ENCODE measurements around the gene DYNC2H1. TPM values are rescaled to one million over a fixed set of nuclear protein-coding genes. Genes with fewer than 3 reads are reported as not detected.

DYNC2H1 gene, protein sequence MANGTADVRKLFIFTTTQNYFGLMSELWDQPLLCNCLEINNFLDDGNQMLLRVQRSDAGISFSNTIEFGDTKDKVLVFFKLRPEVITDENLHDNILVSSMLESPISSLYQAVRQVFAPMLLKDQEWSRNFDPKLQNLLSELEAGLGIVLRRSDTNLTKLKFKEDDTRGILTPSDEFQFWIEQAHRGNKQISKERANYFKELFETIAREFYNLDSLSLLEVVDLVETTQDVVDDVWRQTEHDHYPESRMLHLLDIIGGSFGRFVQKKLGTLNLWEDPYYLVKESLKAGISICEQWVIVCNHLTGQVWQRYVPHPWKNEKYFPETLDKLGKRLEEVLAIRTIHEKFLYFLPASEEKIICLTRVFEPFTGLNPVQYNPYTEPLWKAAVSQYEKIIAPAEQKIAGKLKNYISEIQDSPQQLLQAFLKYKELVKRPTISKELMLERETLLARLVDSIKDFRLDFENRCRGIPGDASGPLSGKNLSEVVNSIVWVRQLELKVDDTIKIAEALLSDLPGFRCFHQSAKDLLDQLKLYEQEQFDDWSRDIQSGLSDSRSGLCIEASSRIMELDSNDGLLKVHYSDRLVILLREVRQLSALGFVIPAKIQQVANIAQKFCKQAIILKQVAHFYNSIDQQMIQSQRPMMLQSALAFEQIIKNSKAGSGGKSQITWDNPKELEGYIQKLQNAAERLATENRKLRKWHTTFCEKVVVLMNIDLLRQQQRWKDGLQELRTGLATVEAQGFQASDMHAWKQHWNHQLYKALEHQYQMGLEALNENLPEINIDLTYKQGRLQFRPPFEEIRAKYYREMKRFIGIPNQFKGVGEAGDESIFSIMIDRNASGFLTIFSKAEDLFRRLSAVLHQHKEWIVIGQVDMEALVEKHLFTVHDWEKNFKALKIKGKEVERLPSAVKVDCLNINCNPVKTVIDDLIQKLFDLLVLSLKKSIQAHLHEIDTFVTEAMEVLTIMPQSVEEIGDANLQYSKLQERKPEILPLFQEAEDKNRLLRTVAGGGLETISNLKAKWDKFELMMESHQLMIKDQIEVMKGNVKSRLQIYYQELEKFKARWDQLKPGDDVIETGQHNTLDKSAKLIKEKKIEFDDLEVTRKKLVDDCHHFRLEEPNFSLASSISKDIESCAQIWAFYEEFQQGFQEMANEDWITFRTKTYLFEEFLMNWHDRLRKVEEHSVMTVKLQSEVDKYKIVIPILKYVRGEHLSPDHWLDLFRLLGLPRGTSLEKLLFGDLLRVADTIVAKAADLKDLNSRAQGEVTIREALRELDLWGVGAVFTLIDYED (N-terminal part only)
- total RNA-seq (2014; rRNA removed; shearing (Covaris generic)) = 1.7 and 3.9 TPM in 2 replicates

DNA sequence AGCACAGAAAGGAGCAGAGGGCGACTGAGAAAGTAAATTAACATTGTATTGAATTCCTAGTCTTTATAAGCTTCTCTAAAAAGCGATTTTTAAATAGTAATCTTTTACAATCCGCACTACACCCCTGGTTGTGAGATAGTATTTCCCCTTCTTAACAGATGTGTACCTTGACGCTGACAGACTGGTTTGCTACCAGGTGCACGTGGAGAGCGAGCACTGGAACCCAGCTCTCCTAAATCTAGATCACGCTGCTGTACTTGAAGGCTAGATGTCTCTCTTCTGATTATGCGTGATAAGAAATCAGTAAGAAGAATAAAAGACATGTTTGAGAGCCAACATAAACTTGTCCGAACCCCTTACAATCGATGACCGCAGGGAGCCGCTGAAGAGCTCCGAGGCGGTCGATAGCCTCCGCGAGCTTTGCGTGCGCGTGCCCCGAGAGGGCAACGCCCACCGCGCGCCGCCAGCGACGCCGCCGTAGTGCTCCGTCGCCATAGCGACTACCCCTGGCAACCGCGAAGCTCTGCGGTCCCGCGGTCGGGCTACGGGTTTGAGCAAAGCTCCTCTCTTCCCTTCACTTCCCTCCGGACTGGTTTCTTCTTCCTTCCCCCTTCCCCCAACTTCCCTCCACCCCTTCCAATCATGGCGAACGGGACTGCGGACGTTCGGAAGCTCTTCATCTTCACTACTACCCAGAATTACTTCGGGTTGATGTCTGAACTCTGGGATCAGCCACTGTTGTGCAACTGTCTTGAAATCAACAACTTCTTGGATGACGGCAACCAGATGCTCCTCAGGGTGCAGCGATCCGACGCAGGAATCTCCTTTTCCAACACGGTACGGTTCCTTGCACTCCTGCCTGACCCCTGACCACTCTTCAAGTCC lies at the start of gene DYNC2H1:
Gene DYNC2H1 (plus strand): TSS at position 494 of the 885 bp plus-strand sequence. CDS start 149 bp downstream, at position 643.
- DNase-seq (ENCODE audit: low spot score) = peak; percentile 96

DNA sequence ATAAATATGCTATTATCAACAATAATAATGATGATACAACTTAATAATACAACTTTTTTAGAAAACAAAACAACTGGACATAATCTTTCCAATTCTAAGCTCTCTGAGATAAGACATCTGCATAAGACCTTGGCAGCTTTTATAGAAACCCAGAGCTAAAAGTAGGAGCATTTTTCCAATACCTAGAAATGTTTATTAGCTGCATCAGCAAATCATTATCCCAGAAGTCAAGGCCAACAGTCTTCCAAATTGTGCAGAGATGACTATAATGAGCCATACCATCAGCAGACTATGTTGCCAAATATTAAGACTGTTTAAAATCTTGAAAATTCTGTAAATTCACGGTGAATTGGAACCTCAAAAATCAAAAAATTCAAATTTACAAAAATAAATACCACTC lies 47.6 kb upstream of the DYNC2H1 start:
- no peak for DNase-seq (ENCODE audit: low spot score)

DNA sequence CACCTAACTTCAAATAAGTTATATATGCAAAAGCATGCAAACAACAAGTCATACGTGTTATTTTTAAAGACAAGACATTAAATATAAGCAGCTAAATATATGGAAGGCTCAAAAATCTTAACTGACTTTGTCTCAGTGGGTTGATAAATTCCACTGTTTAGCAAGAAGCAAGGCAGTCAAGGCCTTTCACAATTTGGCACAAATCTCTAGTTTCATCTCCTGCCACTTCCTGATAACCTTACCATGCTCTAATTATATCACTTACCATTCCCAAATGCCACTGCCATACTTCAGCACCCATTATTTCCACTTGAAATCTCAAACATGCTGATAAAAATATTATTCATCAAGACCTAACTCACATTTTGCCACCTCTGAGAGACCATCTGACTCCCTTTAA lies 42.1 kb upstream of the DYNC2H1 start:
- no peak for DNase-seq (ENCODE audit: low spot score)

GRCh38 chr11:103069367-103069766 lies 39.9 kb upstream of the DYNC2H1 start:
- no peak for DNase-seq (ENCODE audit: low spot score)

- no peak for DNase-seq (ENCODE audit: low spot score)
Measured at GRCh38 chr11:103070142-103070541, 39.1 kb upstream of the DYNC2H1 start.

- no peak for DNase-seq (ENCODE audit: low spot score)
Measured at GRCh38 chr11:103071008-103071407, 38.2 kb upstream of the DYNC2H1 start.

DNA sequence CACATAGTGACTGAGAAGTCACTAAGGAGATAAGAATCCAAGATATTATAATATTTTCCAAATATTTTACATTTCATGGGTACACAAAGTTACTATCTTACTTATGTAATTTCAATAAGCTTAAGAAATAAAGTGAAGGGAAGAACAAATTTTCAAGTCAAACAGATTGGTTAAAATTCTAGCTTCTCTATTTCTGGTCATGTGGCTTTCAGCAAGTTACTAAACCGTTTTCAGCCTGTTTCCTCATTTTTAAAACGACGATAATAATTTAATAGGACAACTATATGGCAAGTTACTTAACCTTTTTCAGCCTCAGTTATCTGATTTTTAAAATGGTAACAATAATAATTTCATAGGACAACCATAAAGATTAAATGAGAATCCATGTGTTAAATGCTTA lies 32.9 kb upstream of the DYNC2H1 start:
- no peak for DNase-seq (ENCODE audit: low spot score)

GRCh38 chr11:103077554-103077953 lies 31.7 kb upstream of the DYNC2H1 start:
- no peak for DNase-seq (ENCODE audit: low spot score)

GRCh38 chr11:103078710-103079109 lies 30.5 kb upstream of the DYNC2H1 start:
- DNase-seq (ENCODE audit: low spot score) = no peak

- no peak for DNase-seq (ENCODE audit: low spot score)
Measured at GRCh38 chr11:103079833-103080232, 29.4 kb upstream of the DYNC2H1 start.

DNA sequence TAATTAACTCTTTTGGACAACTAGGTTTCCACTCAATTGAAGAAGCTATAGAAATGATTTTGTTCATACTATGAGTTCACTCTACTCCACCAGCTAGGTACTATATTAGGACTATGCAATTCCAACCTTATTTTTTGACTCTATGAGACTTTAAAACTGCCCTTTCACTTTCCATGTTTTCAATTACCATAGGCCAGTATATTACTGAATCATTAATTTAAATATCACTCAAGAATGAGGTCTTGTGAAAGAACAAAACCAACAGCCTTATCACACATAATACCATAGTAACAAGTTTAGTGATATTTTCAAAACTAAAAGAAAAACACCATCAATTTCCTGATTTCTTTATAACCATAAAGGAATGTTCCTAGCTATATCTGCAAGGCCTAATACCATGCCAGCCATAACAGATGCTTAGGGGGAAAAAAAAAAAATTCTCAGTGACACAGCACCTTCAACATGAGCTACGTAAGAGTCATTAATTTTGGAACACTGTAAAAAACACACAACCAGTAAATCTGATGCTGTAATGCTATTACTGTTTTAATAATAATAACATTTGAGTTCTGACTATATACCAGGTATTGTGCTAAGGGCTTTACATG lies 23.4 kb upstream of the DYNC2H1 start:
- DNase-seq (ENCODE audit: low spot score) = no peak

DNA sequence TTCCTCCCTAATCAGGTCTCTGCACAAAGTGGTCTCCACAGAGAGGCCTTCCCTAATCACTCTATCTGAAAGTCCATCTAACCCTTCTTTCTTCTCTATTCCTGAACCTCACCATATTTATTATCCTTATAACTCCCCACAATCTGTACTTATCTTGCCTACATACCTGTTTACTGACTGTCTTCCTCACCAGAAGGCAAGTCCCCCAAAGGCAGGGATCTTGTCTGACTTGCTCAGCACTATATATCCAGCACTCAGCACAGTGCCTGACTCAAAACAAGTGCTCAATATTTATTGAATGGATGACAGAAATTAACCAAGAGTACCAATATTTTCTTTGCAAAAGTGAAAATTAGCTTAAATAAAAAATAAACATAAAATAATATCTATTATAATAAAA lies 22.8 kb upstream of the DYNC2H1 start:
- DNase-seq (ENCODE audit: low spot score) = no peak

DNA sequence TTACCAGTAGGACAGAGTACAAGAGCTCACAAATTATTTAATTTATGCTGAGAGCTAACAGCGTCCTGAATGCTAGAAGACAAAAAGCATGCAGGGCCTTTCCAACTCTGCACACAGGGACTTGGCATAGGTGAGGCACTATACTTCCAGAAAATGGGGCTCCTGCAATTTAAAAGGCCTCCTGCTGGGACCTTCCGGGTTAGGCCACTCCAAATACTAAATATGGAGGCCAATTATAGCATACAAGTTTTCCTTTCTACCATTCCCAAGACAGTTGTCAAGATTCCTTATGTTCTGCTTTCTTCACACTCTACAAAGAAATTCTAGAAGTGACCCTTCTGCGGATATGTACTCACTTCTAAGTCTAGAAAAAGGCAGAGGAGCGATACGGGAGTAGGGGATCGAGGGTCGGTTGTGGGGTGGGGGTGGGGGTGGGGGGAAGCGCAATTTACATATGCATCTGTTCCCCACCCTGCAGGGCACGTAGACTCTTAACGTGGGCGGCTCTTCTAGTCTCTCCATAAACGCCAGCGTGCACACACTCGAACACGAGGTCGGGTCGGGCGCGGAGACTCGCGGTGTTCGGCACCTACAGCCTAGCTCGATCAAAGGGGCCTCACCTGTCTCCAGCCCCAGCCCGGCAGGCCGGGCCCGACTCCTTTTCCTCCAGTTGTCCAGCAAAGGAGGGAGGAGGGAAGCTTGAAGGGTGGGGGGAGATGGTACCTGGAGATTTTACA lies 18.0 kb upstream of the DYNC2H1 start:
- peak; percentile 64 for DNase-seq (ENCODE audit: low spot score)

- peak; percentile 98 for DNase-seq (ENCODE audit: low spot score)
Measured at GRCh38 chr11:103091801-103092524, 17.3 kb upstream of the DYNC2H1 start, which contains the start of gene DCUN1D5. DCUN1D5 (minus strand) TSS chr11:103092160; CDS start chr11:103091872, 288 bp downstream.

DNA sequence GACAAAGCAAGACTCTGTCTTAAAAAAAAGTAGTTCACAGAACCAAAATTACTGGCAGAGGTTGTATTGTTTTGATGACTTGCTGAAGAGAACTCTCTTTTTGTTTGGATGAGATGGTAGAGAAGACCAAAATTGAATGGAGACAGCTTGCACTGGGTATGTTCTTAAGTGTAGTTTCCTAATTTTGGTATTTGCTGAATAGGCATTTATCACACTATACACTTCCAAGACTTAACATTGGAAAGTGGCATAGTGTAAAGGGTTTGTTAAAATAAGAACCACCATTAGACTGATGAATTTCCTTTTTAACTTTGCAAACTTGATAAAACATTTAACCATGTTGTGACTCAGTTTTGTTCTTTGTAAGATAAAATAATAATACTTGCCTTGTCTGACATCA lies 11.9 kb upstream of the DYNC2H1 start:
- no peak for DNase-seq (ENCODE audit: low spot score)

DNA sequence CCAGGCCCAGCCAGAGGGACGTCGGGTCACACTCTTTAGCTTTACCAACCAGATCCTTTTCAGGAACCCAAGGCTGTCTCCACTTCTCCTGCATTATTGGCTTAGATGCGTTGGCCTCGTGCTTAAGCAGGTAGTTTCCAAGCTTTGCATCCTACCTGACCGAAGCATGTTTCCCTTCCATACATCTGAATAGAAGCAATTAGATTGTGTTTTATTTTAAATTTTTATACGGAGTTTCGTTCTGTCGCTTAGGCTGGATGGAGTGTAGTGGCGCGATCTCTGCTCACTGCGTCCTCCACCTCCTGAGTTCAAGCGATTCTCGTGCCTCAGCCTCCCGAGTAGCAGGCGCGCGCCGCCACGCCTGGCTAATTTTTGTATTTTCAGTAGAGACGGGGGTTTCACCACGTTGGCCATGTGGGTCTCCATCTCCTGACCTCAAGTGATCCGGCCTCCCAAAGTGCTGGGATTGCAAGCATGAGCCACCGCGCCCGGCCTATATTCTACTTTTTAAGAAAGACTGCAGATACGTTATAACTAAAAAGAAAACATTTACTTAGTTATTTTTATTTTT lies 677 bp downstream of the DYNC2H1 start:
- no peak for DNase-seq (ENCODE audit: low spot score)

DNA sequence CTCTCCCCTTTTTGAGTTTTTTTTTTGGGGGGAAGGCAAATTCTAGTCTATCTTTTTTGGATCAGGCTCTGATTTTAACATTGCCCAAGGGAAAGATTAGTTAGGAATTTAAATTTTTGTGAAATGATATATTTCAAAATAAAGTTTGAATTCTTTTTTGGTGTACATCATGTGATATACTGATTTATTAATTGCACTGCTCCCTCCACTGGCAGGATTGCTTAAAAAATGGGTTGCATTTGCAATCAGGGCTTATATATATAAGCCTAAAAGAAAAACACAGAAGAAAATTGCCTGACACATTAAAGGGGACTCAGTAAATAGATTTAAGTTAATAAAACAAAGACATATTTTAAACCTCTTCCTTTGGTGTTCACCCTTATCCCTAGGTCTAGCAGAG lies 1.2 kb downstream of the DYNC2H1 start:
- DNase-seq (ENCODE audit: low spot score) = peak; percentile 41

DNA sequence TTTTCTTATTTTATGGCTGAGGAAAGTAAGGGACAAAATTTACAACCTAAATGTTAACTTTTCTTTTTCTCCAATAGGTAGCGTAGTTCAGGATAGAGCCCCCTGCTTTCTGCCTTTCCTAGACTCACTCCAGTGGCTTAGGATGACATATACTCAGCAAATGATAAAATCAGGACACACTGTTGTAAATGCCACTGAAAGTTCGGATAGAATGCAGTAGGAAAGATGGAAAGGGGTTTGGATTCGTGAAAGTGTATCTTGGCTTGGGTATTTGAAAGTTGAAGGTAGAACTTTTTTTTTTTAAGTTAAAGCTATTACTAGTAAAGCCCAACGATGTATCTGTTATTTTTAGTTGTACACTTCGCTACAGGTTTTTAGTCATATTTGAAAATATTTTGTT lies 2.2 kb downstream of the DYNC2H1 start:
- DNase-seq (ENCODE audit: low spot score) = no peak
